GM19023 (cell line): ENCODE data around the gene DEDD.

Experiments
- ATAC-seq: cut with Tn5 transposase; IDR thresholded peaks from one replicate; pipeline ENCODE4 v1.9.1; 2021; ENCODE audit warnings: mild to moderate bottlenecking, moderate library complexity; ENCODE audit not compliant: unreplicated experiment

Gene DEDD

DNA sequence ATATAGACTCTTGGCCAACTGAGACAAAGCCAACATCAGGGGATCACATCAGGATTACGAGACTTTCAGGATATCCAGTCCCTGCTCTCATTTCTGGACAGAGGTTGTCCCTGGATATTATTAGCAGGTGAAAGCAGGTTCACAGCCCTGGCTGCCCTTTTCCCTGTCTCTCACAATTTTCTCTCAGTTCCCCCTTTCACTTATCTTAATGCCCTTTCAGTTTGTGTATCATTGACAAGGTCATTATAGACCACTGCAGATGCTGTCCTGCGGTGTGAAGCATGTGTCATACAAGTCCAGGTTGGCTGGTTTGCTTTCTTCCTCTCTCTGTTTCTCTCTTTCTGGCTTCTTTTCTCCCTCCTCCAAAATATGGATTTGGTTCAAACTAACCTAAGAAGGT lies 36.5 kb downstream of the DEDD start:
- no peak for ATAC-seq

DNA sequence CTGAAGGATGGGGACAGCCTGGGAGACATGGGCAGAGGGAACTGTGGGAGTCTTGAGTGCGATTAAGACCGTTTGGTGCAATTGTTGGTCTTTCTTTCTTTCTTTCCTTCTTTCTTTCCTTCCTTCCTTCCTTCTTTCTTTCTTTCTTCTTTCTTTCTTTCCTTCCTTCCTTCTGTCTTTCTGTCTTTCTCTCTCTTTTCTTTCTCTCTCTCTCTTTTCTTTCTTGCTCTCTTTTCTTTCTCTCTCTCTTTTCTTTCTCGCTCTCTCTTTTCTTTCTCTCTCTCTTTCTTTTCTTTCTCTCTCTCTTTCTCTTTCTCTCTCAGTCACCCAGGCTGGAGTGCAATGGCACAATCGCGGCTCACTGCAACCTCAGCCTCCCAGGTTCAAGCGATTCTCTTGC lies 37.2 kb downstream of the DEDD start:
- ATAC-seq, result no peak

DNA sequence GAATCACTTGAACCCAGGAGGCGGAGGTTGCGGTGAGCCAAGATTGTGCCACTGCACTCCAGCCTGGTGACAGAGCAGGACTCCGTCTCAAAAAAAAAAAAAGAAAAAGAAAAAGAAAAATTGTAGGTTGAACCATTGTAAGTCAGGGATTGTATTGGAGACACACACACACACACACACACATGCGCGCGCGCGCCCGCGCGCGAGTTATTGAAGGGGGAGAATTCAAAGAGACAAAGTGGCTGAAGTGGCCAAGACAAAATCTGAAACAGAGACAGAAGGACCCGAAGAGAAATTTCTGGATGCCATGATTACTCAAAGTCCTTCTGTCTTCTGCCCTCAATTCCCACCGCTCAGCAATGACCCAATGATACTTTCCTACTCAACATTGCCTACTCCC lies 38.0 kb downstream of the DEDD start:
- ATAC-seq, result no peak

DNA sequence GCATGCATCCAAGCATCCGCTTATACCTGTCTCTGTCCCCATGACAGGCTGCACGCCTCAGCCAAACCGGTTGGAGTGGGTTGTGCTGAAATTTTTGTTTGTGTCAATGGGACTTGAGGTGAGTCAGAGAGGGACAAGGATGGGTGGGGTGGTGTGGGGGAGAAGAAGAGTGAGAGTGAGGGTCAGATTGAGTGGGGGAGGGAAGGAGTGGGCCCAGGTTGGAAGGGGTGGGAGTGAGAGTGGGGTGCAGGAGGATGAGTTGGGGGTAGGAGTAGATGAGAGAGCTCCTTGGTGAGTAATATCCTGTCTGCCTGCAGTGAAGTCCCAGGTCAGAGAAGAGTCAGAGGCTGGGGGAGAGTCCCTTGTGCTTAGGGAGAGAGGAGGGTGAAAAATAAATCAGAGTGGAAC lies 39.8 kb downstream of the DEDD start:
- ATAC-seq, result no peak

- no peak for ATAC-seq
Observed at GRCh38 chr1:161091796-161092507, 40.5 kb downstream of the DEDD start.

- ATAC-seq, result no peak
Observed at GRCh38 chr1:161091093-161091492, 41.4 kb downstream of the DEDD start.

GRCh38 chr1:161090617-161091016 lies 41.9 kb downstream of the DEDD start:
- no peak for ATAC-seq

DNA sequence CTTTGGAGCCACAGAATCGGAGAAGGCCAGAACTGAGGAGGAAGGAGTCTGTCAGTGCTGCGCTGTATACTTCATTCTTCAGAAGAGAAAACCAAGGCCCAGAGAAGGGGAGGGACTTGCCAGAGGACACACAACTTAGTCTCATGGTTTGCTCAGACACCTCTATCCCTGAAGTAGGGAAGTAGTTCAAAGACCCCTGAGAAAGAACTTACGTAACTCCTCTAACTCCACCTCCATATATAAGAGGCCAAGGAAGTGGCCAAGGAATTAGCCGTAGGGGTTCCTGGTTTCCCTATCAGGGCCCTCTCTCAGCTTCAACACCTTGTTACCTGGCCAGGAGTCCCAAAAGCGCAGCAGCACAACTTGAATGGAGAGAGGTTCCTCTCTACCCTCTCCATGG lies 42.5 kb downstream of the DEDD start:
- ATAC-seq, result no peak

GRCh38 chr1:161089251-161089924 lies 43.1 kb downstream of the DEDD start, which contains the start of gene NECTIN4:
TSS of gene NECTIN4 (minus strand) at chr1:161089558. CDS start at chr1:161089296, 262 bp downstream.
- ATAC-seq, result no peak

- ATAC-seq, result no peak
Observed at GRCh38 chr1:161088587-161089110, 43.8 kb downstream of the DEDD start.

DNA sequence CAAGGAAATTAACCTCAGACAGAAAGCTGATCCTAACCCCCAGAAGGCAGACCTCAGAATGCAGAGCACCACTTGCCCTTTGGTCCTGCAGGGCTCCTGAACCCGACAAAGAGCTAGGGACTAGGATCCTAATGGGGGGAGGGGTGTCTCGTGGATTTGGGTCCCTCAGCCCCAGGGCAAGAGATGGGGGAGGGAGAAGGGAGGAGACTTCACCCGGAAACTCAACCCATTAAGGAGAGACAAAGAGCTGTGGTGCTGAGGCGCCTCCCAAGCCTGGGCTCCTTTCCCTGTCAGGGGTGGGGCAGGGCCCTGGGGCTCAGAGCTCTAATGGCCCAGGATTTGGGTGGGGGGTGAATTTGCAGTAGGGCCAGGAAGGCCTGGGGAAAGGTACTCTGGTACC lies 46.0 kb downstream of the DEDD start:
- no peak for ATAC-seq

- ATAC-seq, result no peak
Observed at GRCh38 chr1:161085165-161085564, 47.3 kb downstream of the DEDD start.

GRCh38 chr1:161084597-161084988 lies 47.9 kb downstream of the DEDD start:
- no peak for ATAC-seq

- ATAC-seq, result no peak
Observed at GRCh38 chr1:161083748-161084596, 48.5 kb downstream of the DEDD start.

DNA sequence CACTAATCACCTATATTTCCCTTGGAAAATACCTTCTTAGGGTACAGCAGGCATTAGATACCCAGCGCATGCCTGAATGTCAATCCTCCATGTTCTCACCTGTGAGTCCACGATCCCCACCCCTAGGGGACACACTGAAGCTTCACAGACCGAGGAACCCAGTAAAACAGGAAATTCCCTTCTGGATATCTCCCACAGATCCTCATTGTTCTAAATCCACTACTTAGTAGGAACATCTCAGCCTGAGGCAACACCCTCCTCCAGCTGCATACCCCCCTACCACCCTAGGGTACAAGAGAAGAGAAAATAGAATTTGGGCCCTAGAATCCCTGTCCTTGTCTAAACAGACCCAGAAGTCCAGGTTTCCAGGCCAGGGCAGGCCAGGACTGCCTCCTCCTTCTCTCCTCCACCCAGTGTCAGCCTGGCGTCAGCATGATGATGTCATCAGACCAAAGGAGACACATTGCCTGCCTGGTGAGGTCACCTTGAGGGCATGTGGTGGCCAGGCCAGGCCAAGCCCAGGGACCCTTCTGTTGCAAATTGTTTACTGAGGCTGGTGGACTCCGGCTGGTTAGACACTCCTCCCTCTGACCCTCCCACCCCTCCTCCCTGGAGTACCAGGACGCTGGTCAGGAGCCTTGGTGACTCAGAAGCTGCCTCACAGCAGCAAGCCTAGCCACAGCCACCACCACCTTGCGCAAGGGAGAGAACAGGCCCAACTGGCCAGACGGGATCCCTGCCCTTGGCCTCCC lies 49.3 kb downstream of the DEDD start:
- no peak for ATAC-seq

GRCh38 chr1:161082483-161082882 lies 50.0 kb downstream of the DEDD start:
- ATAC-seq, result no peak

DNA sequence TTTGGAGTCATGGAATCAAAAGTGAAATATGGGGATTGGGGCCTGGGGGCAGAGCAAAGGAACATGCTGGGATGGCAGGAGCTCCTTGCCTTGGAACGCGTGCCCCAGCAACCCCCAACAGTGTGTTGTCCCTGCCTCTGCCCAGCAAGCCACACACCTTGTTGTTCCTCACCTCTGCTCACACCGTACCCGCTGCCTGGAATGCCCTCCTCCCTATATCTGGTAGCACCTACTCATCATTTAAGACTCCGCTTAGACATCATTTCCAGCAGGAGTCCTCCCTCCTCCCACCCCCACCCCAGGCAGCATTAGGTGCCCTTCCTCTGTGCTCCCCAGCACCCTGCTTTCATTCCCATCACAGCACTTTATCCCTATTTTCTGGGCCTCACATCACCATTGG lies 50.9 kb downstream of the DEDD start:
- ATAC-seq, result no peak

- ATAC-seq, result no peak
Observed at GRCh38 chr1:161080441-161081405, 51.7 kb downstream of the DEDD start.

GRCh38 chr1:161079436-161080110 lies 52.9 kb downstream of the DEDD start:
- ATAC-seq, result no peak
